HepG2 (cell line): ENCODE data around the gene CA4.

Experiments
- ZNF20 ChIP-seq: sonication (generic); formaldehyde crosslinking; IDR thresholded peaks from 2 replicates; pipeline ENCODE4 v1.4.0; 2020; ENCODE audit warnings: mild to moderate bottlenecking, moderate library complexity, missing genetic modification reagents
- TF ChIP-seq, protein P1 (sequence below), 2 experiments: IDR thresholded peaks; 2 replicates each; pipeline ENCODE4 v1.6.1; 2011 to 2012; ENCODE audit warnings: low read length in 2 of 2, borderline replicate concordance in 1 of 2, low read depth in 1 of 2, mild to moderate bottlenecking in 1 of 2, moderate library complexity in 1 of 2

DNA sequence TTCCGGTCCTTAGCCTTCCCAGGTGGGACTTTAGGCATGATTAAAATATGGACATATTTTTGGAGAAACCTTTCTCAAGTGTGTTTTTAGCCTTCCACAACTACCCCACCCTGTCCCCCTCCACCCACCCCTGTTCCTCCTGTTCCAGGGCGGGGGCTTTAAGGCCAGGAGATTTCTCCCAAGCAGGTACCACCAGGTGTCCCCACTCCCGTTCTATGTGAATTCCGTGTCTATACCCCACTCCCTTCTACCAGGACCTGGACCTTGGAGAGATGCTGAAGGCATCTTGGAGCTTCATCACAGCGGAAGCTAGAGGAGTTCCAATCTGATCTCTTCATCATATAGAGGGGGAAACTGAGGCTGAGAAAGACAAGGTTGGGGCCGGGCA lies 9.7 kb downstream of the CA4 start:
- TF ChIP-seq, protein P1, sequence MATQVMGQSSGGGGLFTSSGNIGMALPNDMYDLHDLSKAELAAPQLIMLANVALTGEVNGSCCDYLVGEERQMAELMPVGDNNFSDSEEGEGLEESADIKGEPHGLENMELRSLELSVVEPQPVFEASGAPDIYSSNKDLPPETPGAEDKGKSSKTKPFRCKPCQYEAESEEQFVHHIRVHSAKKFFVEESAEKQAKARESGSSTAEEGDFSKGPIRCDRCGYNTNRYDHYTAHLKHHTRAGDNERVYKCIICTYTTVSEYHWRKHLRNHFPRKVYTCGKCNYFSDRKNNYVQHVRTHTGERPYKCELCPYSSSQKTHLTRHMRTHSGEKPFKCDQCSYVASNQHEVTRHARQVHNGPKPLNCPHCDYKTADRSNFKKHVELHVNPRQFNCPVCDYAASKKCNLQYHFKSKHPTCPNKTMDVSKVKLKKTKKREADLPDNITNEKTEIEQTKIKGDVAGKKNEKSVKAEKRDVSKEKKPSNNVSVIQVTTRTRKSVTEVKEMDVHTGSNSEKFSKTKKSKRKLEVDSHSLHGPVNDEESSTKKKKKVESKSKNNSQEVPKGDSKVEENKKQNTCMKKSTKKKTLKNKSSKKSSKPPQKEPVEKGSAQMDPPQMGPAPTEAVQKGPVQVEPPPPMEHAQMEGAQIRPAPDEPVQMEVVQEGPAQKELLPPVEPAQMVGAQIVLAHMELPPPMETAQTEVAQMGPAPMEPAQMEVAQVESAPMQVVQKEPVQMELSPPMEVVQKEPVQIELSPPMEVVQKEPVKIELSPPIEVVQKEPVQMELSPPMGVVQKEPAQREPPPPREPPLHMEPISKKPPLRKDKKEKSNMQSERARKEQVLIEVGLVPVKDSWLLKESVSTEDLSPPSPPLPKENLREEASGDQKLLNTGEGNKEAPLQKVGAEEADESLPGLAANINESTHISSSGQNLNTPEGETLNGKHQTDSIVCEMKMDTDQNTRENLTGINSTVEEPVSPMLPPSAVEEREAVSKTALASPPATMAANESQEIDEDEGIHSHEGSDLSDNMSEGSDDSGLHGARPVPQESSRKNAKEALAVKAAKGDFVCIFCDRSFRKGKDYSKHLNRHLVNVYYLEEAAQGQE (IDR thresholded peaks at IDR 0.05; ENCODE audit: borderline replicate concordance in 1 of 2, low read depth in 1 of 2, low read length in 2 of 2) = no peak
- TF ChIP-seq ZNF20 (CRISPR knock-in tag) = no peak
